HEK293T (cell line): ENCODE measurements around the gene SORBS2.
"Not testable (repeated sequence)": the region's sequence is repeated elsewhere in the genome, so short reads cannot be mapped to it uniquely, and the experiment has no call there.

ENCODE experiments used
- CTCF ChIA-PET: fragments of 350-600 bp; formaldehyde crosslinking; extraction: SDS; loops from one replicate; lab custom pipeline; 2021; ENCODE audit warnings: antibody characterized with exemption, inconsistent platforms; lab: Yijun Ruan, JAX
- POLR2A ChIA-PET: fragments of 350-600 bp; formaldehyde crosslinking; extraction: SDS; loops from one replicate; lab custom pipeline; 2020; ENCODE audit warnings: antibody characterized with exemption, inconsistent platforms; lab: Yijun Ruan, JAX
- DNase-seq: peaks from one replicate; pipeline ENCODE4 v3.0.0; 2012; ENCODE audit warnings: mixed read lengths; ENCODE audit errors: extremely low spot score
- ARNT ChIP-seq: fragments of 450-650 bp; IDR thresholded peaks from 2 replicates; pipeline ENCODE4 v1.6.1; 2017; ENCODE audit warnings: mild to moderate bottlenecking
- BHLHE40 ChIP-seq: fragments of 450-650 bp; IDR thresholded peaks from 2 replicates; pipeline ENCODE4 v1.6.1; 2016; ENCODE audit warnings: mild to moderate bottlenecking, moderate library complexity, borderline replicate concordance
- CTBP1 ChIP-seq: fragments of 450-650 bp; IDR thresholded peaks from 2 replicates; pipeline ENCODE4 v1.6.1; 2016; ENCODE audit warnings: borderline replicate concordance
- ELF4 ChIP-seq: fragments of 450-650 bp; IDR thresholded peaks from 2 replicates; pipeline ENCODE4 v1.6.1; 2017; ENCODE audit warnings: antibody characterized with exemption
- FOXA1 ChIP-seq: fragments of 450-650 bp; IDR thresholded peaks from 2 replicates; pipeline ENCODE4 v1.6.1; 2016; ENCODE audit warnings: mild to moderate bottlenecking
- FOXK2 ChIP-seq: fragments of 450-650 bp; IDR thresholded peaks from 2 replicates; pipeline ENCODE4 v1.6.1; 2016; ENCODE audit warnings: mild to moderate bottlenecking
- FOXM1 ChIP-seq: fragments of 450-650 bp; IDR thresholded peaks from 2 replicates; pipeline ENCODE4 v1.6.1; 2017; ENCODE audit warnings: mild to moderate bottlenecking, borderline replicate concordance
- HDGF ChIP-seq: fragments of 450-650 bp; IDR thresholded peaks from 2 replicates; pipeline ENCODE4 v1.6.1; 2017; ENCODE audit warnings: antibody characterized with exemption, borderline replicate concordance
- L3MBTL2 ChIP-seq: fragments of 450-650 bp; conservative IDR thresholded peaks from 2 replicates; pipeline ENCODE4 v1.6.1; 2016; ENCODE audit warnings: mild to moderate bottlenecking
- LEF1 ChIP-seq: fragments of 450-650 bp; IDR thresholded peaks from 2 replicates; pipeline ENCODE4 v1.6.1; 2017; ENCODE audit warnings: mild to moderate bottlenecking, borderline replicate concordance
- NFRKB ChIP-seq: fragments of 450-650 bp; IDR thresholded peaks from 2 replicates; pipeline ENCODE4 v1.6.1; 2016; ENCODE audit warnings: mild to moderate bottlenecking, moderate library complexity
- SP1 ChIP-seq: fragments of 450-650 bp; IDR thresholded peaks from 2 replicates; pipeline ENCODE4 v1.6.1; 2017
- SUZ12 ChIP-seq: fragments of 450-650 bp; IDR thresholded peaks from 2 replicates; pipeline ENCODE4 v1.6.1; 2016; ENCODE audit warnings: mild to moderate bottlenecking
- TARDBP ChIP-seq: fragments of 450-650 bp; IDR thresholded peaks from 2 replicates; pipeline ENCODE4 v1.6.1; 2016
- ZNF384 ChIP-seq: fragments of 450-650 bp; IDR thresholded peaks from 2 replicates; pipeline ENCODE4 v1.6.1; 2016
- TF ChIP-seq, protein P1 (sequence below): fragments of 450-650 bp; IDR thresholded peaks from 2 replicates; pipeline ENCODE4 v1.6.1; 2016

SORBS2 gene

DNA sequence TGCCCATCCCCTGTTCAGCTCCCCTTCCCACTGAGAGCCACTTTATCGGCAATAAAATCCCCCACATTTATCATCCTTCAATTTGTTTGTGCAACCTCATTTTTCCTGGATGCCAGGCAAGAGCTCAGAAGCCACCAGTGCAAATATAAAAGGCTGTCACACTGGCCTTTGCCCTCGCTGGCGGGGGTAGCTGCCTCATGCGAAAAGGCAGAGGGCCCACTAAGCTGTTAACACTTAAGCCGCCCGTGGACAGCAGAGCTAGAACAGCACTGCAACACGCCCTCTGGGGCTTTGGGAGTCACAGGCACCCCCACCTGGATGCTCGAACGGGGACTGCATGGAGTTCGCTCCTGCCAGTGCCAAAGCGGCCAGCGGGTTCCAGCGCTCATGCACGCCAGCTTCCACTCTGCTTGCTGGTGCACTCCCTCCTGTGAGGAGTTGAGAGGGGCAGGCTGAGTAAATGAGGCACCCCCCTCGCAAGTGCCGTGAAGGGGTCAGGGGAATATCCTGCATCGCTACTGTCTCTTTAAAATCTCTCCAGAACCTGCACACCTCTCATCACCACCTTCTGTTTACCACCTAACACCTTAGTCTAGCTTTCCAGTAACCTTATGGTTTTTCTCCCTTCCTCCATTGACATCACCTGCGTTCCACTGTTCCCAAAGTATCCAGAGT is 99.5 kb downstream of the SORBS2 start:
- CTCF ChIA-PET: no interaction called here
- POLR2A ChIA-PET: interaction anchor here (1.2 kb wide), 1 partner anchor 316 kb away, joined by 3 read pairs; the partner anchor contains the start of genes ANKRD37 and LRP2BP
- no peak for DNase-seq
- TF ChIP-seq, protein P1, sequence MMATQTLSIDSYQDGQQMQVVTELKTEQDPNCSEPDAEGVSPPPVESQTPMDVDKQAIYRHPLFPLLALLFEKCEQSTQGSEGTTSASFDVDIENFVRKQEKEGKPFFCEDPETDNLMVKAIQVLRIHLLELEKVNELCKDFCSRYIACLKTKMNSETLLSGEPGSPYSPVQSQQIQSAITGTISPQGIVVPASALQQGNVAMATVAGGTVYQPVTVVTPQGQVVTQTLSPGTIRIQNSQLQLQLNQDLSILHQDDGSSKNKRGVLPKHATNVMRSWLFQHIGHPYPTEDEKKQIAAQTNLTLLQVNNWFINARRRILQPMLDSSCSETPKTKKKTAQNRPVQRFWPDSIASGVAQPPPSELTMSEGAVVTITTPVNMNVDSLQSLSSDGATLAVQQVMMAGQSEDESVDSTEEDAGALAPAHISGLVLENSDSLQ: no peak
- TF ChIP-seq L3MBTL2: no peak
- TF ChIP-seq FOXM1: no peak
- no peak for TF ChIP-seq SUZ12
- TF ChIP-seq CTBP1: no peak
- TF ChIP-seq ARNT: no peak
- no peak for TF ChIP-seq NFRKB
- no peak for TF ChIP-seq ELF4

- CTCF ChIA-PET: no interaction called here
- POLR2A ChIA-PET: interaction anchor here (1.2 kb wide), 1 partner anchor 316 kb away, joined by 3 read pairs; the partner anchor contains the start of genes ANKRD37 and LRP2BP
Observed at GRCh38 chr4:185711726-185712125, 100.3 kb downstream of the SORBS2 start.

GRCh38 chr4:185710487-185710995 is 101.5 kb downstream of the SORBS2 start:
- no peak for DNase-seq
- ChIA-PET POLR2A (interaction anchor here (1.0 kb wide), 1 partner anchor 12 kb away, joined by 5 read pairs; no protein-coding TSS in a partner anchor), CTCF (no interaction called here)
- TF ChIP-seq, protein P1: no peak
- TF ChIP-seq TARDBP: no peak

More at GRCh38 chr4:185711726-185712125, 100.3 kb downstream of the SORBS2 start:
- no peak for DNase-seq
- no peak for TF ChIP-seq ZNF384
- no peak for TF ChIP-seq HDGF
- TF ChIP-seq, protein P1: no peak
- TF ChIP-seq SP1: no peak
- TF ChIP-seq NFRKB: no peak
- no peak for TF ChIP-seq L3MBTL2
- TF ChIP-seq FOXA1: no peak
- no peak for TF ChIP-seq FOXK2
- no peak for TF ChIP-seq BHLHE40
- no peak for TF ChIP-seq TARDBP
- no peak for TF ChIP-seq CTBP1
- TF ChIP-seq FOXM1: no peak
- no peak for TF ChIP-seq LEF1
- TF ChIP-seq ARNT: no peak
- TF ChIP-seq ELF4: no peak
- TF ChIP-seq SUZ12: no peak

- ChIA-PET CTCF (no interaction called here), POLR2A (interaction anchor here (1.0 kb wide), 1 partner anchor 12 kb away, joined by 5 read pairs; no protein-coding TSS in a partner anchor)
- no peak for TF ChIP-seq SP1
- TF ChIP-seq FOXM1: no peak
- no peak for TF ChIP-seq ZNF384
- no peak for TF ChIP-seq HDGF
- TF ChIP-seq ELF4: no peak
- TF ChIP-seq, protein P1: no peak
- no peak for TF ChIP-seq FOXA1
- no peak for TF ChIP-seq L3MBTL2
- no peak for TF ChIP-seq NFRKB
- TF ChIP-seq BHLHE40: no peak
- no peak for TF ChIP-seq TARDBP
- no peak for TF ChIP-seq ARNT
- no peak for TF ChIP-seq SUZ12
- no peak for TF ChIP-seq FOXK2
- no peak for TF ChIP-seq LEF1
- DNase-seq: no peak
Observed at GRCh38 chr4:185709802-185710486, 102.0 kb downstream of the SORBS2 start.

- POLR2A ChIA-PET: no interaction called here
- DNase-seq: no peak
- CTCF ChIA-PET: no interaction called here
- no peak for TF ChIP-seq L3MBTL2
- no peak for TF ChIP-seq ARNT
- TF ChIP-seq BHLHE40: no peak
- no peak for TF ChIP-seq FOXA1
- TF ChIP-seq NFRKB: no peak
- TF ChIP-seq, protein P1: no peak
- TF ChIP-seq LEF1: no peak
- no peak for TF ChIP-seq TARDBP
- no peak for TF ChIP-seq SUZ12
- TF ChIP-seq FOXM1: no peak
- TF ChIP-seq FOXK2: no peak
- TF ChIP-seq CTBP1: no peak
Observed at GRCh38 chr4:185708348-185708747, 103.6 kb downstream of the SORBS2 start.

- DNase-seq, CTCF ChIA-PET, POLR2A ChIA-PET: not testable (repeated sequence)
Observed at GRCh38 chr4:185707622-185708021, 104.4 kb downstream of the SORBS2 start.
